ENCODE results near the gene NME4. TPM values are rescaled to one million over a fixed set of nuclear protein-coding genes. Genes with fewer than 3 reads are reported as not detected.
A peak's percentile ranks its signal among the peaks of the same experiment; 100 is the strongest.

Gene NME4
- total RNA-seq, 5 donors from 2014 or later (not counting 1 experiment from before 2014, with no cell fraction given) = 32.5 to 48.4 (median 41.3) TPM

DNA sequence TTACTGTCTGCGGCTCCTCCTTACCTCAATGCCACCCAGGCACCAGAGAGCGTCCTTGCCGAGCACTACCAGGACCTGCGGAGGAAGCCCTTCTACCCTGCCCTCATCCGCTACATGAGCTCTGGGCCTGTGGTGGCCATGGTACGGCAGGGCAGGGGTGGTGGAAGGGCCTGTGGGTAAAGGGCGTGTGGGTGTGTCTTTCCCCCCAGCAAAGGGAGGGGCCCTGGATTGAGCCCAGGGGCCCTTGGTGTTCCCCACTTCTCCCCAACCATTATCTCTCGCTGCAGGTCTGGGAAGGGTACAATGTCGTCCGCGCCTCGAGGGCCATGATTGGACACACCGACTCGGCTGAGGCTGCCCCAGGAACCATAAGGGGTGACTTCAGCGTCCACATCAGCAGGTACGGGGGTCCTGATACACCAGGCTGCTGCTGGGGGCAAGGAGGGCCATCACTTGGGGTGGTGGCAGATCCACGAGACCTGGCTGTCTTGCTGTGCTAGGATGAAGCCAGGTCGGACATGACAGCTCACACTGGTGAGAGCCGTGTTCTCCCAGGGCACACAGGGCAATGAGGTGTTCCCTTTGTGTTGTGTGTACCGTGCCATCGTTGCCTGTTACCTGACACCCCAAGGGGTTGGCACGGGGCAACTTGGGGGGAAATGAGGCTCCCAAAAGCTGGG lies 2.5 kb downstream of the NME4 start:
- no peak overlapping the region for H3K4me3 ChIP-seq (ENCODE audit: control insufficient read depth in 1 of 2, extremely low read depth in 1 of 2, low read length in 1 of 2)
- CTCF ChIA-PET = no interaction called here
- Mint-ChIP-seq H3K4me1 (peaks cover 23 to 34% (median 23%) of the 10 kb centered on the region in 3 donors), H3K36me3 (no peaks in the 10 kb centered on the region), H3K4me3 (peak overlapping the region; percentile 86 to 90 (median 87)), H3K9me3 (no peaks in the 10 kb centered on the region), H3K27ac (peak overlapping the region in 1 of 2 donors; percentile 94), H3K27me3 (peaks cover 0 to 2% of the 10 kb centered on the region in 2 donors)
- peaks cover 0 to 3% of the 10 kb centered on the region in 2 experiments for H3K27me3 ChIP-seq (replicated peaks in 1 of 2; ENCODE audit: control insufficient read depth in 2 of 2, extremely low read depth in 1 of 2, insufficient read depth in 2 of 2, low read length in 1 of 2)
- H3K36me3 ChIP-seq (ENCODE audit: control insufficient read depth in 2 of 2, extremely low read depth in 1 of 2, insufficient read depth in 1 of 2, low read length in 1 of 2) = peaks cover 0 to 6% of the 10 kb centered on the region in 2 donors
- DNase-seq (no peak), ATAC-seq (replicated peaks in 1 of 4) (no peak)
- no peak overlapping the region for H3K27ac ChIP-seq (ENCODE audit: low read length)
- 86% methylated on average over 13 of the region's 22 CpGs for WGBS (ENCODE audit: insufficient coverage)
- no peaks in the 10 kb centered on the region for H3K9me3 ChIP-seq
- H3K4me1 ChIP-seq (ENCODE audit: control insufficient read depth in 1 of 2, extremely low read depth in 1 of 2, insufficient read depth in 2 of 2, low read length in 2 of 2) = peaks cover 0 to 29% of the 10 kb centered on the region in 2 experiments
- POLR2A ChIA-PET = no interaction called here

DNA sequence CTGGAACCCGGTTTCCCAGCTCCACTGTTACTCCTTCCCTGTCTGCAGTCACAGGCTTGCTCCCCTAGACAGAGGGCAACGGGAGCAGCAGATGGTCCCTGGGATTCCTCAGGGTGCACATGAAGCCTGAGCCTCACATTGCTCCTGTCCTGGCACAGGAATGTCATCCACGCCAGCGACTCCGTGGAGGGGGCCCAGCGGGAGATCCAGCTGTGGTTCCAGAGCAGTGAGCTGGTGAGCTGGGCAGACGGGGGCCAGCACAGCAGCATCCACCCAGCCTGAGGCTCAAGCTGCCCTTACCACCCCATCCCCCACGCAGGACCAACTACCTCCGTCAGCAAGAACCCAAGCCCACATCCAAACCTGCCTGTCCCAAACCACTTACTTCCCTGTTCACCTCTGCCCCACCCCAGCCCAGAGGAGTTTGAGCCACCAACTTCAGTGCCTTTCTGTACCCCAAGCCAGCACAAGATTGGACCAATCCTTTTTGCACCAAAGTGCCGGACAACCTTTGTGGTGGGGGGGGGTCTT lies 3.1 kb downstream of the NME4 start:
- H3K4me1 Mint-ChIP-seq = peaks cover 23 to 34% (median 23%) of the 10 kb centered on the region in 3 donors
- H3K4me3 Mint-ChIP-seq = peak overlapping the region; percentile 86 to 90 (median 87)
- peaks cover 0 to 3% of the 10 kb centered on the region in 2 experiments for H3K27me3 ChIP-seq (replicated peaks in 1 of 2; ENCODE audit: control insufficient read depth in 2 of 2, extremely low read depth in 1 of 2, insufficient read depth in 2 of 2, low read length in 1 of 2)
- H3K36me3 Mint-ChIP-seq = no peaks in the 10 kb centered on the region
- WGBS (ENCODE audit: insufficient coverage) = 80% methylated on average over 8 of the region's 10 CpGs
- DNase-seq (peak in 2 of 35 experiments; percentile 12 to 20), ATAC-seq (replicated peaks in 1 of 4) (no peak)
- peak overlapping the region in 1 of 2 donors; percentile 92 for H3K4me3 ChIP-seq (ENCODE audit: control insufficient read depth in 1 of 2, extremely low read depth in 1 of 2, low read length in 1 of 2)
- CTCF ChIA-PET = no interaction called here
- POLR2A ChIA-PET = no interaction called here
- H3K9me3 Mint-ChIP-seq = no peaks in the 10 kb centered on the region
- peaks cover 0 to 6% of the 10 kb centered on the region in 2 donors for H3K36me3 ChIP-seq (ENCODE audit: control insufficient read depth in 2 of 2, extremely low read depth in 1 of 2, insufficient read depth in 1 of 2, low read length in 1 of 2)
- no peaks in the 10 kb centered on the region for H3K9me3 ChIP-seq
- H3K27me3 Mint-ChIP-seq = peaks cover 0 to 2% of the 10 kb centered on the region in 2 donors
- H3K27ac Mint-ChIP-seq = peak overlapping the region; percentile 93 to 94
- H3K27ac ChIP-seq (ENCODE audit: low read length) = peak overlapping the region; percentile 84
- H3K4me1 ChIP-seq (ENCODE audit: control insufficient read depth in 1 of 2, extremely low read depth in 1 of 2, insufficient read depth in 2 of 2, low read length in 2 of 2) = peaks cover 0 to 29% of the 10 kb centered on the region in 2 experiments

DNA sequence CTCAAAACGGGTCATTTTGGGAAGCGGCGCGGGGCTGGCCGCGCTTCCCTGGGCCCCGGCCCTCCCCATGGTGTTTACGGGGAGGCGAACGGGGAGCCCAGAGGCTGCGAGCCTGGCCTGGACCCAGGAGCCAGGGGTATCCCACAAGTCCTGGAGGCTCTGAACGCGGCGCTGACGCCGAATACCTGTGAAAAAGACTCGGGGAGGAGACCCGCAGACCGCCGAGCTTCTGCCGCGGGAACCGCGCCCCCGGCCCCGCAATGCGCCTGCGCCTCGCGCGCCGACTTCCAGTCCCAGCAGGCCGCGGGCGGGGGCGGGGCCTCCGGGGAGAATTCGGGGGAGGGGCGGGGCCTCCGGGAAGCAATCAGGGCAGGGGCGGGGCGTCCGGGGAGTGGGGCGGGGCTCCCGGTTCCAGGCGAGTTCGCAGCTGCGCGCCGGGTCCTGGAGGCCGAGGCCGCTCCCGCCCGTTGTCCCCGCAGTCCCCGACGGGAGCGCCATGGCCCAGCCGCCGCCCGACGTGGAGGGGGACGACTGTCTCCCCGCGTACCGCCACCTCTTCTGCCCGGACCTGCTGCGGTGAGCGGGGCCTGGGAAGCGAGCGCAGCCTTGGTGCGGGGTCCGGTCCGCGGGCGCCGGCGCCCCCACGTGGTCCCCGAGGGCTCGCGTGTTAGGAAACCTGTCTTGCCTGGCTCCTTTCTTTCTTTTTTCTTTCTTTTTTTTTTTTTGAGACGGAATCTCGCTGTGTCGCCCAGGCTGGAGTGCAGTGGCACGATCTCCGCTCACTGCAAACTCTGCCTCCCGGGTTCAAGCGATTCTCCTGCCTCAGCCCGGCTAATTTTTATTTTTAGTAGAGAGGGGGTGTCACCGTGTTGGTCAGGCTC lies 4.7 kb downstream of the NME4 start, which contains the start of gene DECR2:
TSS of gene DECR2 (plus strand) at position 418 of the 881 bp plus-strand sequence. CDS start at position 497, 79 bp downstream.
- peak within 1 kb of the TSS; percentile 84 for H3K27ac ChIP-seq (ENCODE audit: low read length)
- peaks cover 0 to 25% of the 10 kb centered on the region in 2 experiments for H3K4me1 ChIP-seq (ENCODE audit: control insufficient read depth in 1 of 2, extremely low read depth in 1 of 2, insufficient read depth in 2 of 2, low read length in 2 of 2)
- H3K9me3 ChIP-seq = no peaks in the 10 kb centered on the region
- ChIA-PET POLR2A (interaction anchor here (0.6 to 0.7 kb wide), 2 partner anchors 19 to 49 kb away, joined by 3 read pairs; partner anchors contain the start of gene AXIN1 (in 1 of the 2)), CTCF (interaction anchor here in 1 of 2 donors (0.6 to 1.0 kb wide), 3 partner anchors 24 to 174 kb away, joined by 3 to 7 read pairs (median 5); partner anchors contain the start of gene RAB11FIP3)
- H3K4me1 Mint-ChIP-seq = peaks cover 16 to 26% (median 17%) of the 10 kb centered on the region in 3 donors
- WGBS (ENCODE audit: insufficient coverage) = under 1% methylated on average over 83 of the region's 91 CpGs
- DNase-seq (peak; percentile 91 to 100 (median 98)), ATAC-seq (replicated peaks in 1 of 4) (peak; percentile 82 to 91 (median 86))
- peak within 1 kb of the TSS; percentile 90 to 92 for H3K4me3 ChIP-seq (ENCODE audit: control insufficient read depth in 1 of 2, extremely low read depth in 1 of 2, low read length in 1 of 2)
- H3K27ac Mint-ChIP-seq = peak within 1 kb of the TSS; percentile 93 to 94
- H3K9me3 Mint-ChIP-seq = no peaks in the 10 kb centered on the region
- peaks cover 0 to under 1% of the 10 kb centered on the region in 2 donors for H3K27me3 Mint-ChIP-seq
- H3K27me3 ChIP-seq (replicated peaks in 1 of 2; ENCODE audit: control insufficient read depth in 2 of 2, extremely low read depth in 1 of 2, insufficient read depth in 2 of 2, low read length in 1 of 2) = peaks cover 0 to under 1% of the 10 kb centered on the region in 2 experiments
- peaks cover 0 to 6% of the 10 kb centered on the region in 2 donors for H3K36me3 ChIP-seq (ENCODE audit: control insufficient read depth in 2 of 2, extremely low read depth in 1 of 2, insufficient read depth in 1 of 2, low read length in 1 of 2)
- H3K4me3 Mint-ChIP-seq = peak within 1 kb of the TSS; percentile 86 to 90 (median 87)
- H3K36me3 Mint-ChIP-seq = no peaks in the 10 kb centered on the region

DNA sequence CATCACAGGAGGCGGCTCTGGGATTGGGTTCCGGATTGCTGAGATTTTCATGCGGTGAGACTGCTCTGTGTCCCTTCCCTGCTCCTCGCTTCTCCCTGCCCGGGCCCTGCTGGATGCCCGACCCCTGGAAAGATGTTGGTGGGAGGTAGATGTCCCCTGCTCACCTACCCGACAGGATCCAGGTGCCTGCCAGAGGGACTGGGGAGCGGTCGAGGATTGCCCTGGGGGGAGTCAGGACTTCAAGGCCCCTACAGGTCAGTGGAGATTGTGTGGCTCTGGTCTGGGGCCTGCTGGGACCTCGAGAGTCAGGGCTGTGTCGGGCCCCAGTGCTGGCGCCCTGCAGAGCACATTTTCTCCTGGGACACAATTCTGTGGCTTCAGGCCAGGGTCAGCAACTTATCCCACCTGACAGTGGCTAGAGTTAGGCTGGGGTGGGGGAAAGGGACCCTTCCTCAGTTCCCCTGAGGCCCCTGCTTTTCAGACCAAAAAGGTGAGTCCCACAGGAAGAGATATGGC lies 8.0 kb downstream of the NME4 start:
- Mint-ChIP-seq H3K9me3 (no peaks in the 10 kb centered on the region), H3K4me1 (peaks cover 7 to 8% (median 7%) of the 10 kb centered on the region in 3 donors), H3K4me3 (no peak overlapping the region), H3K36me3 (no peaks in the 10 kb centered on the region), H3K27ac (no peak overlapping the region), H3K27me3 (no peaks in the 10 kb centered on the region)
- ChIA-PET CTCF (no interaction called here), POLR2A (no interaction called here)
- peaks cover 0 to 3% of the 10 kb centered on the region in 2 experiments for H3K27me3 ChIP-seq (replicated peaks in 1 of 2; ENCODE audit: control insufficient read depth in 2 of 2, extremely low read depth in 1 of 2, insufficient read depth in 2 of 2, low read length in 1 of 2)
- ATAC-seq (replicated peaks in 1 of 4) = no peak
- no peaks in the 10 kb centered on the region for H3K36me3 ChIP-seq (ENCODE audit: control insufficient read depth in 2 of 2, extremely low read depth in 1 of 2, insufficient read depth in 1 of 2, low read length in 1 of 2)
- H3K9me3 ChIP-seq = no peaks in the 10 kb centered on the region
- H3K27ac ChIP-seq (ENCODE audit: low read length) = no peak overlapping the region
- WGBS (ENCODE audit: insufficient coverage) = 96% methylated on average over 11 of the region's 12 CpGs
- no peak overlapping the region for H3K4me3 ChIP-seq (ENCODE audit: control insufficient read depth in 1 of 2, extremely low read depth in 1 of 2, low read length in 1 of 2)
- peaks cover 0 to 14% of the 10 kb centered on the region in 2 experiments for H3K4me1 ChIP-seq (ENCODE audit: control insufficient read depth in 1 of 2, extremely low read depth in 1 of 2, insufficient read depth in 2 of 2, low read length in 2 of 2)
- DNase-seq = no peak

DNA sequence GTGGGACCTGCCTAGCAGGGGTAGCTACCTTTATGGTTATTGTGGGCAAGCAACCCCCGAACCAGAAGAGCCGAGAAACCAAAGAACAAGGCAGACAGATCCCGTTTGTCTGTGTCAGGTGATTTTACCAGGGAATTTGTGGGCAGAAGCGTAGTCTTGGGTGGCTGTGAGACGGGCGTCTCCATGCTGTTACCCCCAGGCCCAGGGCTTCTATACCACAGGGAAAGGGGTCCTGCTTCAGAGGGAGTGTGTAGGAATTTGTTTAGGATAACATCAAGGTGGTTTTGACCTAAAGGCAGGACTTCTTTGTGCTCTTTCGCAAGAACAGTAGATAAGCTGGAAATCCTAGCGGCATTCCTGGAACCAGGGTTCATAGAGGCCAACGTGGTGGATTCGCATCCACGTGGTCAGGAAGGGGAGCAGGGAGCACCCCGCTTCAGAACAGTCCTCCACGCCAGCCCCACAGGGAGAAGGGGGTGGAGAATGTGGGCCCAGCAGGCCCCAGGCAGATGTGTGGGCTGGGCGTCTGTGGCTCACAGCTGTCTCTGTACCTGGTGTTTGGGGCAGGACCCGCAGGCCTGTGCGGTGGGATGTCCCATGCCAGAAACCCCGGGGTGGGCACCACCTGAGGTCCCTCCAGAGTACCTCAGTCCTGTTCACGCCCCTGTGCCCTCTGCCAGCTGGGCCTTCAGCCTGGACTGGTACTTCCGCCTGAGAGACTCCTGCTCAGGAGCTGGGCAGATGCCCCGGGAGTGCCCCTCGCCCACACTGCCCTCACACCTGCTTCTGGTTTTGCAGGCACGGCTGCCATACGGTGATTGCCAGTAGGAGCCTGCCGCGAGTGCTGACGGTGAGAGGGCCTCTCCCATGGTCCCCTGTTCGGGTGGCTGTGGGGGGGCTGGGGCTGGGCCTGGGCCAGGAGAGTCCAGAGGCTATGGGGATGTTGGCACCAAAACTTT lies 8.8 kb downstream of the NME4 start:
- CTCF ChIA-PET = no interaction called here

More for the DNA sequence above, 8.8 kb downstream of the NME4 start:
- Histone ChIP-seq H3K36me3 (ENCODE audit: control insufficient read depth in 2 of 2, extremely low read depth in 1 of 2, insufficient read depth in 1 of 2, low read length in 1 of 2) (no peaks in the 10 kb centered on the region), H3K4me3 (ENCODE audit: control insufficient read depth in 1 of 2, extremely low read depth in 1 of 2, low read length in 1 of 2) (no peak overlapping the region), H3K9me3 (no peaks in the 10 kb centered on the region), H3K27ac (ENCODE audit: low read length) (no peak overlapping the region), H3K27me3 (replicated peaks in 1 of 2; ENCODE audit: control insufficient read depth in 2 of 2, extremely low read depth in 1 of 2, insufficient read depth in 2 of 2, low read length in 1 of 2) (peaks cover 0 to 3% of the 10 kb centered on the region in 2 experiments), H3K4me1 (ENCODE audit: control insufficient read depth in 1 of 2, extremely low read depth in 1 of 2, insufficient read depth in 2 of 2, low read length in 2 of 2) (peaks cover 0 to 6% of the 10 kb centered on the region in 2 experiments)
- POLR2A ChIA-PET = no interaction called here
- Mint-ChIP-seq H3K36me3 (no peaks in the 10 kb centered on the region), H3K4me3 (no peak overlapping the region), H3K27me3 (no peaks in the 10 kb centered on the region), H3K4me1 (peaks cover 0 to under 1% (median 0%) of the 10 kb centered on the region in 3 donors), H3K27ac (no peak overlapping the region), H3K9me3 (no peaks in the 10 kb centered on the region)
- no peak for DNase-seq
- no peak for ATAC-seq (replicated peaks in 1 of 4)
- WGBS (ENCODE audit: insufficient coverage) = 85% methylated on average over 18 of the region's 27 CpGs
